ENCODE measurements around the gene ERBB3.
A peak's percentile ranks its signal among the peaks of the same experiment; 100 is the strongest.

ERBB3 gene

GRCh38 chr12:56079723-56080555 is at the start of gene ERBB3:
TSS of gene ERBB3 (plus strand) at chr12:56080165. CDS start at chr12:56080301, 136 bp downstream.
- peak within 1 kb of the TSS; percentile 68 to 77 (median 74) for H3K4me3 ChIP-seq (ENCODE audit: low read depth in 1 of 5, low read length in 5 of 5)
- H3K27ac ChIP-seq (ENCODE audit: low read depth, low read length) = peak within 1 kb of the TSS; percentile 10
- no peaks in the 10 kb centered on the region for H3K36me3 ChIP-seq (ENCODE audit: control insufficient read depth in 5 of 5, insufficient read depth in 5 of 5, low read length in 5 of 5)
- no peaks in the 10 kb centered on the region for H3K9me3 ChIP-seq (ENCODE audit: control insufficient read depth in 5 of 5, low read length in 5 of 5)
- peak within 1 kb of the TSS in 4 of 5 donors; percentile 55 to 76 (median 72) for H3K9ac ChIP-seq (ENCODE audit: low read length in 5 of 5)
- peaks cover 0 to 21% (median 16%) of the 10 kb centered on the region in 5 donors for H3K4me1 ChIP-seq (ENCODE audit: control insufficient read depth in 5 of 5, insufficient read depth in 5 of 5, low read length in 5 of 5)
- peaks cover 0 to 13% (median 11%) of the 10 kb centered on the region in 5 donors for H3K27me3 ChIP-seq (ENCODE audit: control insufficient read depth in 5 of 5, insufficient read depth in 4 of 5, low read length in 5 of 5)

GRCh38 chr12:56031987-56032386 is 48.0 kb upstream of the ERBB3 start:
- Histone ChIP-seq H3K36me3 (ENCODE audit: control insufficient read depth in 5 of 5, insufficient read depth in 5 of 5, low read length in 5 of 5) (peaks cover 0 to 50% (median 41%) of the 10 kb centered on the region in 5 donors), H3K9me3 (ENCODE audit: control insufficient read depth in 5 of 5, low read length in 5 of 5) (no peaks in the 10 kb centered on the region), H3K4me3 (ENCODE audit: low read depth in 1 of 5, low read length in 5 of 5) (no peak overlapping the region), H3K27me3 (ENCODE audit: control insufficient read depth in 5 of 5, insufficient read depth in 4 of 5, low read length in 5 of 5) (no peaks in the 10 kb centered on the region), H3K4me1 (ENCODE audit: control insufficient read depth in 5 of 5, insufficient read depth in 5 of 5, low read length in 5 of 5) (peaks cover 1 to 13% (median 4%) of the 10 kb centered on the region in 5 donors), H3K27ac (ENCODE audit: low read depth, low read length) (no peak overlapping the region), H3K9ac (ENCODE audit: low read length in 5 of 5) (no peak overlapping the region)

- no peak overlapping the region for H3K9ac ChIP-seq (ENCODE audit: low read length in 5 of 5)
- no peak overlapping the region for H3K27ac ChIP-seq (ENCODE audit: low read depth, low read length)
- peaks cover 3 to 14% (median 8%) of the 10 kb centered on the region in 5 donors for H3K4me1 ChIP-seq (ENCODE audit: control insufficient read depth in 5 of 5, insufficient read depth in 5 of 5, low read length in 5 of 5)
- H3K9me3 ChIP-seq (ENCODE audit: control insufficient read depth in 5 of 5, low read length in 5 of 5) = no peaks in the 10 kb centered on the region
- no peak overlapping the region for H3K4me3 ChIP-seq (ENCODE audit: low read depth in 1 of 5, low read length in 5 of 5)
- H3K27me3 ChIP-seq (ENCODE audit: control insufficient read depth in 5 of 5, insufficient read depth in 4 of 5, low read length in 5 of 5) = no peaks in the 10 kb centered on the region
- peaks cover 0 to 40% (median 32%) of the 10 kb centered on the region in 5 donors for H3K36me3 ChIP-seq (ENCODE audit: control insufficient read depth in 5 of 5, insufficient read depth in 5 of 5, low read length in 5 of 5)
Observed at GRCh38 chr12:56034586-56035332, 45.2 kb upstream of the ERBB3 start.

- peaks cover 0 to 37% (median 31%) of the 10 kb centered on the region in 5 donors for H3K36me3 ChIP-seq (ENCODE audit: control insufficient read depth in 5 of 5, insufficient read depth in 5 of 5, low read length in 5 of 5)
Observed at GRCh38 chr12:56037161-56037560, 42.8 kb upstream of the ERBB3 start.

GRCh38 chr12:56038022-56038655 is 41.8 kb upstream of the ERBB3 start:
- no peaks in the 10 kb centered on the region for H3K9me3 ChIP-seq (ENCODE audit: control insufficient read depth in 5 of 5, low read length in 5 of 5)
- no peak overlapping the region for H3K4me3 ChIP-seq (ENCODE audit: low read depth in 1 of 5, low read length in 5 of 5)
- H3K27me3 ChIP-seq (ENCODE audit: control insufficient read depth in 5 of 5, insufficient read depth in 4 of 5, low read length in 5 of 5) = no peaks in the 10 kb centered on the region
- H3K27ac ChIP-seq (ENCODE audit: low read depth, low read length) = no peak overlapping the region
- no peak overlapping the region for H3K9ac ChIP-seq (ENCODE audit: low read length in 5 of 5)
- H3K4me1 ChIP-seq (ENCODE audit: control insufficient read depth in 5 of 5, insufficient read depth in 5 of 5, low read length in 5 of 5) = peaks cover 3 to 29% (median 23%) of the 10 kb centered on the region in 5 donors
- H3K36me3 ChIP-seq (ENCODE audit: control insufficient read depth in 5 of 5, insufficient read depth in 5 of 5, low read length in 5 of 5) = peaks cover 0 to 28% (median 21%) of the 10 kb centered on the region in 5 donors

More at GRCh38 chr12:56037161-56037560, 42.8 kb upstream of the ERBB3 start:
- Histone ChIP-seq H3K9me3 (ENCODE audit: control insufficient read depth in 5 of 5, low read length in 5 of 5) (no peaks in the 10 kb centered on the region), H3K4me1 (ENCODE audit: control insufficient read depth in 5 of 5, insufficient read depth in 5 of 5, low read length in 5 of 5) (peaks cover 5 to 21% (median 15%) of the 10 kb centered on the region in 5 donors), H3K9ac (ENCODE audit: low read length in 5 of 5) (peak overlapping the region in 2 of 5 donors; percentile 48 to 51), H3K4me3 (ENCODE audit: low read depth in 1 of 5, low read length in 5 of 5) (peak overlapping the region in 1 of 5 donors; percentile 16), H3K27ac (ENCODE audit: low read depth, low read length) (no peak overlapping the region), H3K27me3 (ENCODE audit: control insufficient read depth in 5 of 5, insufficient read depth in 4 of 5, low read length in 5 of 5) (no peaks in the 10 kb centered on the region)

GRCh38 chr12:56040151-56040550 is 39.8 kb upstream of the ERBB3 start:
- H3K4me3 ChIP-seq (ENCODE audit: low read depth in 1 of 5, low read length in 5 of 5) = no peak overlapping the region
- no peak overlapping the region for H3K9ac ChIP-seq (ENCODE audit: low read length in 5 of 5)
- H3K4me1 ChIP-seq (ENCODE audit: control insufficient read depth in 5 of 5, insufficient read depth in 5 of 5, low read length in 5 of 5) = peaks cover 3 to 36% (median 25%) of the 10 kb centered on the region in 5 donors
- H3K27me3 ChIP-seq (ENCODE audit: control insufficient read depth in 5 of 5, insufficient read depth in 4 of 5, low read length in 5 of 5) = no peaks in the 10 kb centered on the region
- no peaks in the 10 kb centered on the region for H3K9me3 ChIP-seq (ENCODE audit: control insufficient read depth in 5 of 5, low read length in 5 of 5)
- no peak overlapping the region for H3K27ac ChIP-seq (ENCODE audit: low read depth, low read length)
- peaks cover 5 to 34% (median 24%) of the 10 kb centered on the region in 5 donors for H3K36me3 ChIP-seq (ENCODE audit: control insufficient read depth in 5 of 5, insufficient read depth in 5 of 5, low read length in 5 of 5)

- H3K4me1 ChIP-seq (ENCODE audit: control insufficient read depth in 5 of 5, insufficient read depth in 5 of 5, low read length in 5 of 5) = peaks cover 3 to 36% (median 25%) of the 10 kb centered on the region in 5 donors
- H3K36me3 ChIP-seq (ENCODE audit: control insufficient read depth in 5 of 5, insufficient read depth in 5 of 5, low read length in 5 of 5) = peaks cover 9 to 34% (median 20%) of the 10 kb centered on the region in 5 donors
- H3K4me3 ChIP-seq (ENCODE audit: low read depth in 1 of 5, low read length in 5 of 5) = peak overlapping the region in 4 of 5 donors; percentile 58 to 96 (median 84)
- H3K9ac ChIP-seq (ENCODE audit: low read length in 5 of 5) = peak overlapping the region in 3 of 5 donors; percentile 15 to 66 (median 20)
- no peaks in the 10 kb centered on the region for H3K9me3 ChIP-seq (ENCODE audit: control insufficient read depth in 5 of 5, low read length in 5 of 5)
- H3K27ac ChIP-seq (ENCODE audit: low read depth, low read length) = peak overlapping the region; percentile 41
- H3K27me3 ChIP-seq (ENCODE audit: control insufficient read depth in 5 of 5, insufficient read depth in 4 of 5, low read length in 5 of 5) = no peaks in the 10 kb centered on the region
Observed at GRCh38 chr12:56040963-56041551, 38.9 kb upstream of the ERBB3 start.

GRCh38 chr12:56041552-56042429 is 38.2 kb upstream of the ERBB3 start, which contains the start of gene RPS26:
TSS of gene RPS26 (plus strand) at chr12:56041918. CDS start at chr12:56042167, 249 bp downstream.
- Histone ChIP-seq H3K9me3 (ENCODE audit: control insufficient read depth in 5 of 5, low read length in 5 of 5) (no peaks in the 10 kb centered on the region), H3K9ac (ENCODE audit: low read length in 5 of 5) (peak within 1 kb of the TSS; percentile 79 to 99 (median 93)), H3K36me3 (ENCODE audit: control insufficient read depth in 5 of 5, insufficient read depth in 5 of 5, low read length in 5 of 5) (peaks cover 9 to 32% (median 20%) of the 10 kb centered on the region in 5 donors)

More at GRCh38 chr12:56041552-56042429, 38.2 kb upstream of the ERBB3 start, which contains the start of gene RPS26:
- Histone ChIP-seq H3K4me3 (ENCODE audit: low read depth in 1 of 5, low read length in 5 of 5) (peak within 1 kb of the TSS; percentile 74 to 98 (median 94)), H3K4me1 (ENCODE audit: control insufficient read depth in 5 of 5, insufficient read depth in 5 of 5, low read length in 5 of 5) (peaks cover 3 to 36% (median 25%) of the 10 kb centered on the region in 5 donors), H3K27ac (ENCODE audit: low read depth, low read length) (peak within 1 kb of the TSS; percentile 90), H3K27me3 (ENCODE audit: control insufficient read depth in 5 of 5, insufficient read depth in 4 of 5, low read length in 5 of 5) (no peaks in the 10 kb centered on the region)
